ENCODE measurements around the gene ABI3. TPM values are rescaled to one million over a fixed set of nuclear protein-coding genes. Genes with fewer than 3 reads are reported as not detected.

Gene ABI3
- total and polyA plus RNA-seq, 9 of the 15 experiments (the other 6 are each of a cell fraction or from before 2014, with no cell fraction given): not detected

DNA sequence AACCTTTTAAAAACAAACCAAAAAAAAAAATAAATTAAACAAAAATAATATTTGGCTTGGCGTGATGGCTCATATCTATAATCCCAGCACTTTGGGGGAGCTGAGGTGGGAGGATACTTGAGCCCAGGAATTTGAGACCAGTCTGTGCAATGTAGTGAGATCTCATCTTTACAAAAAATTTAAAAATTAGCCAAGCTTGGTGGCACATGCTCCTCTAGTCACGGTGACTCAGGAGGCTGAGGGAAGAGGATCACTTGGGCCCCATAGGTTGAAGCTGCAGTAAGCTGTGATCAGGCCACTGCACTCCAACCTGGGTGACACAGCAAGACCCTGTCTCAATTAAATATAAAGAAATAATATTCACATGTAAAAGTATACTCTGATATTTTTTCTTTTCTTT, 12.3 kb upstream of the ABI3 start (continued):
- TF ChIP-seq, protein P1, sequence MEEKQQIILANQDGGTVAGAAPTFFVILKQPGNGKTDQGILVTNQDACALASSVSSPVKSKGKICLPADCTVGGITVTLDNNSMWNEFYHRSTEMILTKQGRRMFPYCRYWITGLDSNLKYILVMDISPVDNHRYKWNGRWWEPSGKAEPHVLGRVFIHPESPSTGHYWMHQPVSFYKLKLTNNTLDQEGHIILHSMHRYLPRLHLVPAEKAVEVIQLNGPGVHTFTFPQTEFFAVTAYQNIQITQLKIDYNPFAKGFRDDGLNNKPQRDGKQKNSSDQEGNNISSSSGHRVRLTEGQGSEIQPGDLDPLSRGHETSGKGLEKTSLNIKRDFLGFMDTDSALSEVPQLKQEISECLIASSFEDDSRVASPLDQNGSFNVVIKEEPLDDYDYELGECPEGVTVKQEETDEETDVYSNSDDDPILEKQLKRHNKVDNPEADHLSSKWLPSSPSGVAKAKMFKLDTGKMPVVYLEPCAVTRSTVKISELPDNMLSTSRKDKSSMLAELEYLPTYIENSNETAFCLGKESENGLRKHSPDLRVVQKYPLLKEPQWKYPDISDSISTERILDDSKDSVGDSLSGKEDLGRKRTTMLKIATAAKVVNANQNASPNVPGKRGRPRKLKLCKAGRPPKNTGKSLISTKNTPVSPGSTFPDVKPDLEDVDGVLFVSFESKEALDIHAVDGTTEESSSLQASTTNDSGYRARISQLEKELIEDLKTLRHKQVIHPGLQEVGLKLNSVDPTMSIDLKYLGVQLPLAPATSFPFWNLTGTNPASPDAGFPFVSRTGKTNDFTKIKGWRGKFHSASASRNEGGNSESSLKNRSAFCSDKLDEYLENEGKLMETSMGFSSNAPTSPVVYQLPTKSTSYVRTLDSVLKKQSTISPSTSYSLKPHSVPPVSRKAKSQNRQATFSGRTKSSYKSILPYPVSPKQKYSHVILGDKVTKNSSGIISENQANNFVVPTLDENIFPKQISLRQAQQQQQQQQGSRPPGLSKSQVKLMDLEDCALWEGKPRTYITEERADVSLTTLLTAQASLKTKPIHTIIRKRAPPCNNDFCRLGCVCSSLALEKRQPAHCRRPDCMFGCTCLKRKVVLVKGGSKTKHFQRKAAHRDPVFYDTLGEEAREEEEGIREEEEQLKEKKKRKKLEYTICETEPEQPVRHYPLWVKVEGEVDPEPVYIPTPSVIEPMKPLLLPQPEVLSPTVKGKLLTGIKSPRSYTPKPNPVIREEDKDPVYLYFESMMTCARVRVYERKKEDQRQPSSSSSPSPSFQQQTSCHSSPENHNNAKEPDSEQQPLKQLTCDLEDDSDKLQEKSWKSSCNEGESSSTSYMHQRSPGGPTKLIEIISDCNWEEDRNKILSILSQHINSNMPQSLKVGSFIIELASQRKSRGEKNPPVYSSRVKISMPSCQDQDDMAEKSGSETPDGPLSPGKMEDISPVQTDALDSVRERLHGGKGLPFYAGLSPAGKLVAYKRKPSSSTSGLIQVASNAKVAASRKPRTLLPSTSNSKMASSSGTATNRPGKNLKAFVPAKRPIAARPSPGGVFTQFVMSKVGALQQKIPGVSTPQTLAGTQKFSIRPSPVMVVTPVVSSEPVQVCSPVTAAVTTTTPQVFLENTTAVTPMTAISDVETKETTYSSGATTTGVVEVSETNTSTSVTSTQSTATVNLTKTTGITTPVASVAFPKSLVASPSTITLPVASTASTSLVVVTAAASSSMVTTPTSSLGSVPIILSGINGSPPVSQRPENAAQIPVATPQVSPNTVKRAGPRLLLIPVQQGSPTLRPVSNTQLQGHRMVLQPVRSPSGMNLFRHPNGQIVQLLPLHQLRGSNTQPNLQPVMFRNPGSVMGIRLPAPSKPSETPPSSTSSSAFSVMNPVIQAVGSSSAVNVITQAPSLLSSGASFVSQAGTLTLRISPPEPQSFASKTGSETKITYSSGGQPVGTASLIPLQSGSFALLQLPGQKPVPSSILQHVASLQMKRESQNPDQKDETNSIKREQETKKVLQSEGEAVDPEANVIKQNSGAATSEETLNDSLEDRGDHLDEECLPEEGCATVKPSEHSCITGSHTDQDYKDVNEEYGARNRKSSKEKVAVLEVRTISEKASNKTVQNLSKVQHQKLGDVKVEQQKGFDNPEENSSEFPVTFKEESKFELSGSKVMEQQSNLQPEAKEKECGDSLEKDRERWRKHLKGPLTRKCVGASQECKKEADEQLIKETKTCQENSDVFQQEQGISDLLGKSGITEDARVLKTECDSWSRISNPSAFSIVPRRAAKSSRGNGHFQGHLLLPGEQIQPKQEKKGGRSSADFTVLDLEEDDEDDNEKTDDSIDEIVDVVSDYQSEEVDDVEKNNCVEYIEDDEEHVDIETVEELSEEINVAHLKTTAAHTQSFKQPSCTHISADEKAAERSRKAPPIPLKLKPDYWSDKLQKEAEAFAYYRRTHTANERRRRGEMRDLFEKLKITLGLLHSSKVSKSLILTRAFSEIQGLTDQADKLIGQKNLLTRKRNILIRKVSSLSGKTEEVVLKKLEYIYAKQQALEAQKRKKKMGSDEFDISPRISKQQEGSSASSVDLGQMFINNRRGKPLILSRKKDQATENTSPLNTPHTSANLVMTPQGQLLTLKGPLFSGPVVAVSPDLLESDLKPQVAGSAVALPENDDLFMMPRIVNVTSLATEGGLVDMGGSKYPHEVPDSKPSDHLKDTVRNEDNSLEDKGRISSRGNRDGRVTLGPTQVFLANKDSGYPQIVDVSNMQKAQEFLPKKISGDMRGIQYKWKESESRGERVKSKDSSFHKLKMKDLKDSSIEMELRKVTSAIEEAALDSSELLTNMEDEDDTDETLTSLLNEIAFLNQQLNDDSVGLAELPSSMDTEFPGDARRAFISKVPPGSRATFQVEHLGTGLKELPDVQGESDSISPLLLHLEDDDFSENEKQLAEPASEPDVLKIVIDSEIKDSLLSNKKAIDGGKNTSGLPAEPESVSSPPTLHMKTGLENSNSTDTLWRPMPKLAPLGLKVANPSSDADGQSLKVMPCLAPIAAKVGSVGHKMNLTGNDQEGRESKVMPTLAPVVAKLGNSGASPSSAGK (IDR thresholded peaks at IDR 0.05): peak; percentile 38; the same call in 1 of the 2 replicates
- TF ChIP-seq, protein P2, sequence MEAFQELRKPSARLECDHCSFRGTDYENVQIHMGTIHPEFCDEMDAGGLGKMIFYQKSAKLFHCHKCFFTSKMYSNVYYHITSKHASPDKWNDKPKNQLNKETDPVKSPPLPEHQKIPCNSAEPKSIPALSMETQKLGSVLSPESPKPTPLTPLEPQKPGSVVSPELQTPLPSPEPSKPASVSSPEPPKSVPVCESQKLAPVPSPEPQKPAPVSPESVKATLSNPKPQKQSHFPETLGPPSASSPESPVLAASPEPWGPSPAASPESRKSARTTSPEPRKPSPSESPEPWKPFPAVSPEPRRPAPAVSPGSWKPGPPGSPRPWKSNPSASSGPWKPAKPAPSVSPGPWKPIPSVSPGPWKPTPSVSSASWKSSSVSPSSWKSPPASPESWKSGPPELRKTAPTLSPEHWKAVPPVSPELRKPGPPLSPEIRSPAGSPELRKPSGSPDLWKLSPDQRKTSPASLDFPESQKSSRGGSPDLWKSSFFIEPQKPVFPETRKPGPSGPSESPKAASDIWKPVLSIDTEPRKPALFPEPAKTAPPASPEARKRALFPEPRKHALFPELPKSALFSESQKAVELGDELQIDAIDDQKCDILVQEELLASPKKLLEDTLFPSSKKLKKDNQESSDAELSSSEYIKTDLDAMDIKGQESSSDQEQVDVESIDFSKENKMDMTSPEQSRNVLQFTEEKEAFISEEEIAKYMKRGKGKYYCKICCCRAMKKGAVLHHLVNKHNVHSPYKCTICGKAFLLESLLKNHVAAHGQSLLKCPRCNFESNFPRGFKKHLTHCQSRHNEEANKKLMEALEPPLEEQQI (IDR thresholded peaks at IDR 0.05): no peak
- TF ChIP-seq TAF15 (IDR thresholded peaks at IDR 0.05; ENCODE audit: low read depth, low read length): no peak
- peak; percentile 12; the same call in 1 of the 2 replicates for TF ChIP-seq MAFK (IDR thresholded peaks at IDR 0.05; ENCODE audit: low read length)
- TF ChIP-seq, protein P3, sequence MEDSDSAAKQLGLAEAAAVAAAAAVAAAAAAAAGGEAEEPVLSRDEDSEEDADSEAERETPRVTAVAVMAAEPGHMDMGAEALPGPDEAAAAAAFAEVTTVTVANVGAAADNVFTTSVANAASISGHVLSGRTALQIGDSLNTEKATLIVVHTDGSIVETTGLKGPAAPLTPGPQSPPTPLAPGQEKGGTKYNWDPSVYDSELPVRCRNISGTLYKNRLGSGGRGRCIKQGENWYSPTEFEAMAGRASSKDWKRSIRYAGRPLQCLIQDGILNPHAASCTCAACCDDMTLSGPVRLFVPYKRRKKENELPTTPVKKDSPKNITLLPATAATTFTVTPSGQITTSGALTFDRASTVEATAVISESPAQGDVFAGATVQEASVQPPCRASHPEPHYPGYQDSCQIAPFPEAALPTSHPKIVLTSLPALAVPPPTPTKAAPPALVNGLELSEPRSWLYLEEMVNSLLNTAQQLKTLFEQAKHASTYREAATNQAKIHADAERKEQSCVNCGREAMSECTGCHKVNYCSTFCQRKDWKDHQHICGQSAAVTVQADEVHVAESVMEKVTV (CRISPR knock-in tag; IDR thresholded peaks at IDR 0.05): no peak
- TF ChIP-seq ZNF316 (IDR thresholded peaks at IDR 0.05): peak; percentile 15; the same call in 1 of the 2 replicates
- TF ChIP-seq, protein P4, sequence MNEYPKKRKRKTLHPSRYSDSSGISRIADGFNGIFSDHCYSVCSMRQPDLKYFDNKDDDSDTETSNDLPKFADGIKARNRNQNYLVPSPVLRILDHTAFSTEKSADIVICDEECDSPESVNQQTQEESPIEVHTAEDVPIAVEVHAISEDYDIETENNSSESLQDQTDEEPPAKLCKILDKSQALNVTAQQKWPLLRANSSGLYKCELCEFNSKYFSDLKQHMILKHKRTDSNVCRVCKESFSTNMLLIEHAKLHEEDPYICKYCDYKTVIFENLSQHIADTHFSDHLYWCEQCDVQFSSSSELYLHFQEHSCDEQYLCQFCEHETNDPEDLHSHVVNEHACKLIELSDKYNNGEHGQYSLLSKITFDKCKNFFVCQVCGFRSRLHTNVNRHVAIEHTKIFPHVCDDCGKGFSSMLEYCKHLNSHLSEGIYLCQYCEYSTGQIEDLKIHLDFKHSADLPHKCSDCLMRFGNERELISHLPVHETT (CRISPR knock-in tag; conservative IDR thresholded peaks at IDR 0.05 in 1 of 2, IDR thresholded peaks at IDR 0.05 in 1 of 2): 0 out of 4 replicates have a peak, but pooled peaks of 1 of the 2 experiments have one; percentile 14
- no peak for TF ChIP-seq ZNF707 (CRISPR knock-in tag; conservative IDR thresholded peaks at IDR 0.05)
- no peak for TF ChIP-seq SETDB1 (IDR thresholded peaks at IDR 0.05; ENCODE audit: low read length)
- peak; percentile 44 for TF ChIP-seq MAFG (tag; conservative IDR thresholded peaks at IDR 0.05)
- peak; percentile 39; the same call in 1 of the 2 replicates for TF ChIP-seq L3MBTL2 (IDR thresholded peaks at IDR 0.05)

Measured in K562 (cell line).